Chondrocyte (in vitro differentiated cells): ENCODE measurements around the gene PRRX1. TPM values are rescaled to one million over a fixed set of nuclear protein-coding genes. Genes with fewer than 3 reads are reported as not detected.

Experiments
- DNase-seq: peaks from one replicate; pipeline ENCODE4 v3.0.0; 2021; ENCODE audit warnings: mixed read lengths, low spot score
- H3K27ac Mint-ChIP-seq: one replicate; pipeline ENCODE4 v1.8.0; 2021; ENCODE audit warnings: mild to moderate bottlenecking, moderate library complexity, mixed read lengths; ENCODE audit not compliant: unreplicated experiment
- H3K27me3 Mint-ChIP-seq: 2 replicates; pipeline ENCODE4 v1.8.0; 2021; ENCODE audit warnings: low read depth, mixed read lengths
- H3K36me3 Mint-ChIP-seq: 2 replicates; pipeline ENCODE4 v1.8.0; 2021; ENCODE audit warnings: low read depth, mixed read lengths
- H3K4me1 Mint-ChIP-seq: 2 replicates; pipeline ENCODE4 v1.8.0; 2021; ENCODE audit warnings: low read depth, mild to moderate bottlenecking, mixed read lengths
- H3K4me3 Mint-ChIP-seq: one replicate; pipeline ENCODE4 v1.8.0; 2021; ENCODE audit warnings: mild to moderate bottlenecking, moderate library complexity, mixed read lengths; ENCODE audit not compliant: unreplicated experiment
- H3K9me3 Mint-ChIP-seq: 2 replicates; pipeline ENCODE4 v1.8.0; 2021; ENCODE audit warnings: low read depth, mixed read lengths
- total RNA-seq: library from RNA; stranded (reverse); gene quantifications from 3 replicates; pipeline ENCODE4 v1.2.1, GENCODE V29; 2021
- TF ChIP-seq, protein P1 (sequence below): fragments of 200-600 bp; sonication (generic); IDR thresholded peaks from 2 replicates; pipeline ENCODE4 v1.5.0; 2021; ENCODE audit warnings: antibody characterized with exemption, mild to moderate bottlenecking, moderate library complexity

PRRX1 gene
- total RNA-seq, 1 donor from 2014 or later, result 158 TPM

- no peak overlapping the region for H3K4me3 Mint-ChIP-seq
- DNase-seq, result no peak
- no peaks in the 10 kb centered on the region for H3K36me3 Mint-ChIP-seq
- no peak overlapping the region for H3K27ac Mint-ChIP-seq
- no peaks in the 10 kb centered on the region for H3K4me1 Mint-ChIP-seq
- peaks cover under 1% of the 10 kb centered on the region for H3K9me3 Mint-ChIP-seq
- H3K27me3 Mint-ChIP-seq, result no peaks in the 10 kb centered on the region
- TF ChIP-seq, protein P1, sequence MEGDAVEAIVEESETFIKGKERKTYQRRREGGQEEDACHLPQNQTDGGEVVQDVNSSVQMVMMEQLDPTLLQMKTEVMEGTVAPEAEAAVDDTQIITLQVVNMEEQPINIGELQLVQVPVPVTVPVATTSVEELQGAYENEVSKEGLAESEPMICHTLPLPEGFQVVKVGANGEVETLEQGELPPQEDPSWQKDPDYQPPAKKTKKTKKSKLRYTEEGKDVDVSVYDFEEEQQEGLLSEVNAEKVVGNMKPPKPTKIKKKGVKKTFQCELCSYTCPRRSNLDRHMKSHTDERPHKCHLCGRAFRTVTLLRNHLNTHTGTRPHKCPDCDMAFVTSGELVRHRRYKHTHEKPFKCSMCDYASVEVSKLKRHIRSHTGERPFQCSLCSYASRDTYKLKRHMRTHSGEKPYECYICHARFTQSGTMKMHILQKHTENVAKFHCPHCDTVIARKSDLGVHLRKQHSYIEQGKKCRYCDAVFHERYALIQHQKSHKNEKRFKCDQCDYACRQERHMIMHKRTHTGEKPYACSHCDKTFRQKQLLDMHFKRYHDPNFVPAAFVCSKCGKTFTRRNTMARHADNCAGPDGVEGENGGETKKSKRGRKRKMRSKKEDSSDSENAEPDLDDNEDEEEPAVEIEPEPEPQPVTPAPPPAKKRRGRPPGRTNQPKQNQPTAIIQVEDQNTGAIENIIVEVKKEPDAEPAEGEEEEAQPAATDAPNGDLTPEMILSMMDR, result no peak
These were observed 112.3 kb downstream of the PRRX1 start for GRCh38 chr1:170776252-170776651.

GRCh38 chr1:170776777-170777176 lies 112.8 kb downstream of the PRRX1 start:
- H3K27ac Mint-ChIP-seq, result no peak overlapping the region

More at GRCh38 chr1:170776777-170777176, 112.8 kb downstream of the PRRX1 start:
- Mint-ChIP-seq H3K27me3 (no peaks in the 10 kb centered on the region), H3K36me3 (no peaks in the 10 kb centered on the region), H3K4me1 (no peaks in the 10 kb centered on the region), H3K9me3 (peaks cover 5% of the 10 kb centered on the region), H3K4me3 (no peak overlapping the region)
- no peak for DNase-seq
- TF ChIP-seq, protein P1, result no peak

Other genes starting within 250 kb of the PRRX1 start
- 16.2 to 22.6 TPM (median 16.9 TPM) in 3 replicates for gene GORAB, start 132.0 kb upstream of the PRRX1 start, total RNA-seq